ENCODE measurements around the gene MCM10.
"Not testable (repeated sequence)": the region's sequence is repeated elsewhere in the genome, so short reads cannot be mapped to it uniquely, and the experiment has no call there.

MCM10 gene

GRCh38 chr10:13224210-13224995 is 63.0 kb downstream of the MCM10 start:
- no peak for TF ChIP-seq CTCF (IDR thresholded peaks at IDR 0.05; ENCODE audit: control insufficient read depth, extremely low read depth, insufficient read depth)
- DNase-seq (ENCODE audit: low read depth), result no peak
- no peak overlapping the region for H3K4me3 ChIP-seq (ENCODE audit: low read depth, low read length)

GRCh38 chr10:13225601-13226000 is 64.2 kb downstream of the MCM10 start:
- no peak overlapping the region for H3K4me3 ChIP-seq (ENCODE audit: low read depth, low read length)
- no peak for TF ChIP-seq CTCF (IDR thresholded peaks at IDR 0.05; ENCODE audit: control insufficient read depth, extremely low read depth, insufficient read depth)
- no peak for DNase-seq (ENCODE audit: low read depth)

DNA sequence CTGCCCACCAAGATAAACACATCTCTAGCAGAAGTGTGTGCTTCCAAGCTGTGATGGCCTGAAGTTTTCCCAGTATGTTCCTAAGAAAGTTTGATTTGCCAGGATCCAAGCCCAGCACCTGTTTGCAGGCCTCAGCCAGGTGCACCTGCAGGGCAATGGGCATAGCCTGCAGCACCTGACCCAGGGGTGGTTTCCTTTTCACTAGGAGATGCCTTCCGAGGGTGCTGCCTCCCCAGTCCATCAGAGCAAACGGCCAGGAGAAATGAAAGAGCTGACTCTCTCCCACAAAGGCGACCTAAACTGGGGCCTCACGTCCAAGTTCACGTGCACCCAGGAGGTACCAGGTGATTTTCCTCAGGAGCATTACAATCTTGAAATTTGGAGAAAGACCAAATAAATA is 65.7 kb downstream of the MCM10 start:
- DNase-seq (ENCODE audit: low read depth), result no peak
- no peak overlapping the region for H3K4me3 ChIP-seq (ENCODE audit: low read depth, low read length)
- no peak for TF ChIP-seq CTCF (IDR thresholded peaks at IDR 0.05; ENCODE audit: control insufficient read depth, extremely low read depth, insufficient read depth)

DNA sequence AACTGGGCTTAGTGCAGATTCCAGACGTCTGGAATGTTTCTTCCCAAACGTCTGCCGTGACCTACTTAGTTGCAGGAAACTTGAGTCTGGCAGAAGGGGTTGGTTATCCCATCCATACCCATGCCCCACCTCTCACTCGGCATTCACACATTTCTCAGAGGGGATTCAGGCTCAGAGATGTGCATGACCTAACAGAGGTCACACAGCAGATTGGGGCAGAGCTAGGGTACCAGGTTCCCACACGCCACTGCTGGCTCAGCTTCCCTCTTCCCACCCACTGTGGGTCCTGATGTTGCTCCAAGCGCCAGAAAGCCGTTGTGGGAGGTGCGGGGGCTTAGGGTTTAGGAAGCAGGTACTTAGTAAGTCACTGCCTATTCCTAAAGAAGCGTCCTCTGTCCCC is 69.8 kb downstream of the MCM10 start:
- no peak for TF ChIP-seq CTCF (IDR thresholded peaks at IDR 0.05; ENCODE audit: control insufficient read depth, extremely low read depth, insufficient read depth)
- H3K4me3 ChIP-seq (ENCODE audit: low read depth, low read length), result no peak overlapping the region
- DNase-seq (ENCODE audit: low read depth), result no peak

- DNase-seq (ENCODE audit: low read depth), result no peak
- TF ChIP-seq CTCF (IDR thresholded peaks at IDR 0.05; ENCODE audit: control insufficient read depth, extremely low read depth, insufficient read depth), result no peak
- H3K4me3 ChIP-seq (ENCODE audit: low read depth, low read length), result no peak overlapping the region
Observed at GRCh38 chr10:13231808-13232207, 70.5 kb downstream of the MCM10 start.

DNA sequence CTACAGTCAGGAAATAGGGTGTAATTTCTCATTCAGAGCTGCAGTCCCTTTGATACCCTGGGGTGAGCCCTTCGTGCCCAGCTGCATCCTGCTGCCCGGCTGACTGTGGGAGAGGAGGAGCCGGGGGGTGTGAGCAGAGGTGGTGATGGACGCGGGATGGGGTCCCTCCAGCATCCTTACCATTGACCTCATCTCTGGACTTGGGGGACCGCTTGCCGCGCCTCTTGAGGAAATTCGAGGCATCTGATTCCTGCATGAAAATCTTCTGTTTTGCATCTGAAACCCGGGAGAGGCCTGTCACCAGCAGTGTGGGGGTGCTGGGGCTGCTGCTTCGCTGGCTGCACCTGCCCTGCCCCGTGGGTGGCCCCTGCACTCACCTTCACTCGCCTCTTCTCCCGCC is 72.0 kb downstream of the MCM10 start:
- no peak overlapping the region for H3K4me3 ChIP-seq (ENCODE audit: low read depth, low read length)
- no peak for TF ChIP-seq CTCF (IDR thresholded peaks at IDR 0.05; ENCODE audit: control insufficient read depth, extremely low read depth, insufficient read depth)
- no peak for DNase-seq (ENCODE audit: low read depth)

GRCh38 chr10:13234172-13234571 is 72.8 kb downstream of the MCM10 start, which contains the start of gene UCMA:
Gene UCMA, minus strand, starts transcription at chr10:13234374. Its CDS starts 116 bp downstream, at chr10:13234258.
- no peak within 1 kb of the TSS for H3K4me3 ChIP-seq (ENCODE audit: low read depth, low read length)
- TF ChIP-seq CTCF (IDR thresholded peaks at IDR 0.05; ENCODE audit: control insufficient read depth, extremely low read depth, insufficient read depth), result no peak
- DNase-seq (ENCODE audit: low read depth), result no peak

DNA sequence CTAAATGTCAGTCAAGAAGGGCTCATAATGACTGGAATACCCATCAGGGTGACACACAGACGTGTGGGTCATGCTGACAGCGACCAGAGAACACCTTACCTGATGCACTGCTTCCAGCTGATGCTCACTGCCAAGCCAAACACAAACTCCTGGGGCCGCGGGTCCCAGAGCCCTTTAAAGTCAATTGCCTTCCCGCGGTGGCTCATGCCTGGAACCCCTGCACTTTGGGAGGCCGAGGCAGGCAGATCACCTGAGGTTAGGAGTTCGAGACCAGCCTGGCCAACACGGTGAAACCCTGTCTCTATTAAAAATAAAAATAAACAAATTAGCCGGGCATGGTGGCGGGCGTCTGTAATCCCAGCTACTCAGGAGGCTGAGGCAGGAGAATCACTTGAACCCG is 73.4 kb downstream of the MCM10 start:
- not testable (repeated sequence) for DNase-seq (ENCODE audit: low read depth); H3K4me3 ChIP-seq (ENCODE audit: low read depth, low read length)
